Mesendoderm (in vitro differentiated cells): ENCODE results near the gene ESYT1.

Source experiments
- DNase-seq: peaks from one replicate; pipeline ENCODE4 v3.0.0; 2013
- H2AK5ac ChIP-seq: 2 replicates; pipeline ENCODE4 v1.6.1; 2013; ENCODE audit warnings: low read length, inconsistent platforms
- H2BK120ac ChIP-seq: 2 replicates; pipeline ENCODE4 v1.6.1; 2013; ENCODE audit warnings: low read depth, mild to moderate bottlenecking, low read length, moderate library complexity, mixed read lengths
- H2BK15ac ChIP-seq: replicated peaks from 2 replicates; pipeline ENCODE4 v1.6.1; 2013; ENCODE audit warnings: low read depth, mild to moderate bottlenecking, moderate library complexity
- H2BK5ac ChIP-seq: 2 replicates; pipeline ENCODE4 v1.6.1; 2013; ENCODE audit warnings: low read length, inconsistent platforms
- H3K18ac ChIP-seq: 2 replicates; pipeline ENCODE4 v1.6.1; 2013; ENCODE audit warnings: mild to moderate bottlenecking, low read length, mixed read lengths
- H3K23ac ChIP-seq: one replicate; pipeline ENCODE4 v1.6.1; 2013; ENCODE audit warnings: low read length
- H3K27ac ChIP-seq: 2 replicates; pipeline ENCODE4 v1.5.1; 2013; ENCODE audit warnings: low read depth, mild to moderate bottlenecking, inconsistent platforms, low read length, moderate library complexity
- H3K27me3 ChIP-seq: 2 replicates; pipeline ENCODE4 v1.6.1; 2013; ENCODE audit warnings: low read length, control low read depth, mild to moderate bottlenecking, inconsistent platforms; ENCODE audit not compliant: insufficient read depth, poor library complexity
- H3K36me3 ChIP-seq: 2 replicates; pipeline ENCODE4 v1.6.1; 2013; ENCODE audit warnings: low read length, inconsistent platforms; ENCODE audit not compliant: control insufficient read depth, insufficient read depth
- H3K4ac ChIP-seq: one replicate; pipeline ENCODE4 v1.6.1; 2013; ENCODE audit warnings: low read depth, mild to moderate bottlenecking, low read length, moderate library complexity
- H3K4me1 ChIP-seq: 2 replicates; pipeline ENCODE4 v1.6.1; 2013; ENCODE audit warnings: low read depth, low read length, inconsistent platforms; ENCODE audit not compliant: control insufficient read depth
- H3K4me2 ChIP-seq: 2 replicates; pipeline ENCODE4 v1.6.1; 2013; ENCODE audit warnings: low read length
- H3K4me3 ChIP-seq: 2 replicates; pipeline ENCODE4 v1.5.1; 2013; ENCODE audit warnings: mild to moderate bottlenecking, low read length
- H3K56ac ChIP-seq: one replicate; pipeline ENCODE4 v1.6.1; 2013; ENCODE audit warnings: low read length
- H3K79me1 ChIP-seq: 2 replicates; pipeline ENCODE4 v1.6.1; 2013; ENCODE audit warnings: low read length, inconsistent platforms
- H3K79me2 ChIP-seq: 2 replicates; pipeline ENCODE4 v1.6.1; 2013; ENCODE audit warnings: mild to moderate bottlenecking, low read length; ENCODE audit not compliant: control insufficient read depth, insufficient read depth
- H3K9ac ChIP-seq: 2 replicates; pipeline ENCODE4 v1.6.1; 2013; ENCODE audit warnings: low read length, inconsistent platforms
- H4K5ac ChIP-seq: one replicate; pipeline ENCODE4 v1.6.1; 2013; ENCODE audit warnings: low read length
- H4K8ac ChIP-seq: one replicate; pipeline ENCODE4 v1.6.1; 2013; ENCODE audit warnings: low read depth, mild to moderate bottlenecking, control low read depth, low read length, moderate library complexity
- WGBS: extraction: QIAGEN DNeasy Blood & Tissue Kit; methylation state at CpG from one replicate; pipeline ENCODE4 v1.1.7; 2013; ENCODE audit warnings: low lambda C conversion rate, missing lambda C conversion rate; ENCODE audit not compliant: insufficient coverage; ENCODE audit errors: extremely low coverage; 5-methylcytosine and 5-hydroxymethylcytosine counted together

ESYT1 gene

DNA sequence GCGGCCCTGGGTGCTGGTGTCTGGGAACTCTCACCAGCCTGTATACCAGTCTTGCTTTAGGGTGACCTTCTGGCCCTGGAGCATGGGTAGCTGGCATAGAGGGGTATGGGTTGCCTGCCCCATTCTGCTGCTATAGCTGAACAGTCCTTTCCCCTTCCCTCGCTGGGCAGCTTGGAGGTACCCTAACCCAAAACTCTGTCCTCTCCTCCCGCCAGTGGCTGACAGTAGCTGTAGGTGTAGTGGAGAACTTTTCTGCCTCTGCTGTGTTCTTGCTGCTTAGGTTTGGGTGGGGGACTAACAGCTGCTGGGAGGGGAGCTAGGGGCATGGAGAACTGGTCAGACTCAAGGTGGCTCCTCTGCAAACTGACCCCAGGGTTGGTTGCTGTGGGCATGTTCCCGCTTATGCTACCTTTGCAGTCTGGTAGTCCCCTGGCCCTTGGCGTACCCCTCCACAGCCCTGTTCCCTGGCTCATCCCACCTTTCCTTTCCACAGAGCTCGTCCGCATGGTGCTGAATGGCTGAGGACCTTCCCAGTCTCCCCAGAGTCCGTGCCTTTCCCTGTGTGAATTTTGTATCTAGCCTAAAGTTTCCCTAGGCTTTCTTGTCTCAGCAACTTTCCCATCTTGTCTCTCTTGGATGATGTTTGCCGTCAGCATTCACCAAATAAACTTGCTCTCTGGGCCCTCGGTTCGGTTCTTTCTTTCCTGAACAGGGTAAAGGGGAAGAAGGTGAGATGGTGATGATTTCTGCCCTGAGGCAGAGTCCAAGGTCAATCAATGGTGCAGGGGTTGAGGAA lies 33.0 kb downstream of the ESYT1 start:
- Histone ChIP-seq H3K4me1 (peaks cover 17% of the 10 kb centered on the region), H2AK5ac (no peak overlapping the region), H2BK5ac (no peak overlapping the region), H3K9ac (peak overlapping the region; percentile 37), H3K4ac (no peak overlapping the region), H3K36me3 (peaks cover 14% of the 10 kb centered on the region), H3K79me1 (peaks cover 10% of the 10 kb centered on the region), H4K8ac (no peak overlapping the region), H2BK120ac (no peak overlapping the region), H3K4me2 (peak overlapping the region; percentile 15), H3K23ac (no peak overlapping the region), H2BK15ac (no peak overlapping the region), H3K79me2 (peaks cover 28% of the 10 kb centered on the region), H3K27ac (no peak overlapping the region), H3K4me3 (no peak overlapping the region), H3K27me3 (no peaks in the 10 kb centered on the region), H3K56ac (peak overlapping the region; percentile 35), H3K18ac (no peak overlapping the region), H4K5ac (no peak overlapping the region)
- WGBS: no CpG with 5 or more reads among the region's 11 CpGs
- DNase-seq: peak; percentile 3

DNA sequence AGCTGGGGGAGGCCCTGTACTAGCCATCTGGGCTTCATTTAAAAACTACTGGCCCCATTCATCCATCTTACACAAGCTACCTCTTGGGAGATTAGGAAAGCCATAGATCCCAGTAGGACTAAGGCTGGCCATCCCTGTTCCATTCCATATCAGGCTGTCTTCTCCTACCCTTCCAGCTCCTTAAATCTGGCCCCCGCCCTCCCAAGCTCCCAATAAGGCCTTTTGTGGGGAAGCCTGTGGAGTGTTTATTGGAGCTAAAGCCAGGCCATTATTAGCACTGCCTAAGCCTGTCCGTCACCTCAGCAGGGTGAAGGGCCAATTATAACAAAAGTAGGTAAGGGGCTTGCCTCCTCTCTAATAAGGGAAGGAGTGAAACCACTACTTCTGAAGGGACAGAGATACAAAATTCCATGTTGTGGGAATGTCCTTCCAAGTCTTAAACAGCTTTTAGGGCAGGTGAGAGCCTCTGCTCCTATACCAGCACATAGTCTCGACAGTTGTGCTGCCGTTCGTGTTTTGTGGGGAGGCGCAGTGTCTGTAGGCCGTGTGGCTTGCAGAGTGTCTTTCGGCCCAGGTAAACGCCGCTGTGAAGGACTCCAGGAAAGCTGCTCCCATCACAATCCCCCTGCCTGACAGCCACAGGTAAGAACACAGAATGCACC lies 33.8 kb downstream of the ESYT1 start:
- Histone ChIP-seq H3K36me3 (peaks cover 14% of the 10 kb centered on the region), H3K4me3 (no peak overlapping the region), H3K27me3 (no peaks in the 10 kb centered on the region), H3K4me2 (no peak overlapping the region), H2BK5ac (no peak overlapping the region), H4K5ac (no peak overlapping the region), H2AK5ac (no peak overlapping the region), H3K79me2 (peaks cover 28% of the 10 kb centered on the region), H3K23ac (no peak overlapping the region), H3K18ac (no peak overlapping the region), H2BK15ac (no peak overlapping the region), H3K9ac (peak overlapping the region; percentile 4), H3K4ac (no peak overlapping the region), H2BK120ac (no peak overlapping the region), H3K27ac (no peak overlapping the region), H4K8ac (no peak overlapping the region), H3K56ac (peak overlapping the region; percentile 17), H3K79me1 (peaks cover 10% of the 10 kb centered on the region), H3K4me1 (peaks cover 17% of the 10 kb centered on the region)
- no CpG with 5 or more reads among the region's 10 CpGs for WGBS
- peak; percentile 19 for DNase-seq

DNA sequence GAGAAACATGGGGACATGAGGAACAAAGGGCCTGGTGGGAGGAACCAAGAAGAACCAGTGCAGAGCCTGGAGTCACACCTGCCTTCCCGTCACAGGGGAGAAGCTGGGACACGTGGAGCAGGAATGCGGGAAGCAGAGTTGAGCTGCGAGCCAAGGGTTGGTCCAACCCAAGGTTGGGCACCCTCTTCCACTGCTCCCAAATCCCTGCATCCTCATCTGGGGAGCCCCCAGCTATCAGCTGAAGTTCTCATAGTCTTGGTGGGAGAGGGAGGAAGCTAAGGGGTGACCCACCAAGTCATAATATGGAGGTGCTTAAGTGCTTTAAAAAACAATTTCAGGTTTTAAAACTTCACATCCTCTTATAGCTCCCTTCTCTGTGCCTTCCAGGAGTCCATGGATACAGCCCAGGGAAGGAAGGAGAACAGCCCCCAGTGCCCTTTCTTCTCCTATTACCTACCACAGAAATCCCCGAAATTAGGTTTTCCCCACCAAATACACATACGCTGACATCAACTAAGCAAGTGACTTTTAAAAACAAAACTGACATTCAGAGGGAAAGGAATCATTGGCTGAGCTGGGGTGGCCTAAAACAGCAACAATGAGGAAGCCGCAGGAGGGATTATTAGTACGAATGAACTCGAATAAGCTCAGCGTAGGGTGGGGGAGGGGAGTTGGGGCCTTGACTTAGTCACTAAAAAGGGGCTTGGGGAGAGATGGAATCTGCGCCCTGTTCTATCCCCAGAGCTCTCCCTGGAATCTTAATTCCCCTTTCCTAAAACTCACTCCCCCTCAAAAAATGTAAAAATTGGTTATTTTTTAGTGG lies 34.6 kb downstream of the ESYT1 start:
- H3K4me1 ChIP-seq: peaks cover 17% of the 10 kb centered on the region
- H3K27me3 ChIP-seq: no peaks in the 10 kb centered on the region
- H3K23ac ChIP-seq: no peak overlapping the region
- peak overlapping the region; percentile 18 for H3K9ac ChIP-seq
- peak overlapping the region; percentile 10 for H3K56ac ChIP-seq
- H2BK5ac ChIP-seq: no peak overlapping the region
- H3K4me2 ChIP-seq: no peak overlapping the region
- H4K5ac ChIP-seq: no peak overlapping the region
- H2BK15ac ChIP-seq: no peak overlapping the region
- H4K8ac ChIP-seq: no peak overlapping the region
- H2BK120ac ChIP-seq: no peak overlapping the region
- H3K18ac ChIP-seq: no peak overlapping the region
- H3K4me3 ChIP-seq: no peak overlapping the region
- WGBS: no CpG with 5 or more reads among the region's 11 CpGs
- peaks cover 16% of the 10 kb centered on the region for H3K36me3 ChIP-seq
- no peak overlapping the region for H2AK5ac ChIP-seq
- DNase-seq: peak; percentile 58
- peaks cover 10% of the 10 kb centered on the region for H3K79me1 ChIP-seq
- no peak overlapping the region for H3K4ac ChIP-seq
- peaks cover 28% of the 10 kb centered on the region for H3K79me2 ChIP-seq
- H3K27ac ChIP-seq: no peak overlapping the region

DNA sequence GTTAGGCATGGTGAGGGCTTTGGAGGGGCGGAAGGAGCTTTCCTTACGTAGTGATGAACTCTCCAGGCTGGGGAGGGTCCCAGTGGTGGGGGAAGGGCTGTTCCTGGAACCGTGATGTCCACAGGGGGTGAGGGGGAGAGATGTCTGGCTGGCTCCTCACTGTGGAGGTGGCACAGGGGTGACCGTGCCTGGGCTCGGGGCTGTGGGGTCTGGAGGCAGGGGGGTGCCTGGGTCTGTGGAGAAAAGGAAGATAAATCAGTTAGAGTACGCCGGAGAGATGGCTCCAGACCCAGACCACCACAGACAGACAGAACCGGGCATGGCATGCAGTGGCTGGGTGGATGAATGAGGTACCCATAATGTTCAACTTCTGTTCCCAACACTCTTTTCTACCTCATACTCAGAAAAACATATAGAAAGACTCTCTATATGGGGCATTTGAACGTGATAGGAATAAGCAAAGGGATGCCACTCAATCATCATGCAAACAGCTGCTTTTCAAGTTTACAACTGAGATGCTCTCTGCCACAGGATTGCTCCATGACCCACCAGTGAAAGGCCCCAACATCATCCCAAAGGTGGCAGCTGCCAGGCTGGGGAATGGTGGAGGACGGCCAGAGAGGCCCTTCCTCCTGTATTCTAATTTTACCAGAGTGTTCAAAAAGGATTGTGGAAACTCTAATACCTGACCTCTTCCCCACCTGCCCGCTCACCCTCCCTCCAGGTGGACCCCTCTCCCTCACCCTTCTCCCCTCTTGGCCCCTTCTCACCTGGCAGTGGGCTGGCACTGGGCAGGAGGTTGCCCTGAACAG lies 35.7 kb downstream of the ESYT1 start:
- no peak overlapping the region for H3K18ac ChIP-seq
- peaks cover 9% of the 10 kb centered on the region for H3K79me1 ChIP-seq
- H2BK15ac ChIP-seq: no peak overlapping the region
- H3K27ac ChIP-seq: no peak overlapping the region
- no peak overlapping the region for H3K9ac ChIP-seq
- peaks cover 18% of the 10 kb centered on the region for H3K36me3 ChIP-seq
- no peak for DNase-seq
- no peak overlapping the region for H4K5ac ChIP-seq
- no peak overlapping the region for H3K56ac ChIP-seq
- no peak overlapping the region for H3K4ac ChIP-seq
- H3K4me3 ChIP-seq: no peak overlapping the region
- H3K27me3 ChIP-seq: no peaks in the 10 kb centered on the region
- no peak overlapping the region for H2BK5ac ChIP-seq
- H2BK120ac ChIP-seq: no peak overlapping the region
- H3K79me2 ChIP-seq: peaks cover 22% of the 10 kb centered on the region
- peaks cover 17% of the 10 kb centered on the region for H3K4me1 ChIP-seq
- no peak overlapping the region for H3K4me2 ChIP-seq
- H3K23ac ChIP-seq: no peak overlapping the region
- no peak overlapping the region for H2AK5ac ChIP-seq
- H4K8ac ChIP-seq: no peak overlapping the region
- no CpG with 5 or more reads among the region's 11 CpGs for WGBS

DNA sequence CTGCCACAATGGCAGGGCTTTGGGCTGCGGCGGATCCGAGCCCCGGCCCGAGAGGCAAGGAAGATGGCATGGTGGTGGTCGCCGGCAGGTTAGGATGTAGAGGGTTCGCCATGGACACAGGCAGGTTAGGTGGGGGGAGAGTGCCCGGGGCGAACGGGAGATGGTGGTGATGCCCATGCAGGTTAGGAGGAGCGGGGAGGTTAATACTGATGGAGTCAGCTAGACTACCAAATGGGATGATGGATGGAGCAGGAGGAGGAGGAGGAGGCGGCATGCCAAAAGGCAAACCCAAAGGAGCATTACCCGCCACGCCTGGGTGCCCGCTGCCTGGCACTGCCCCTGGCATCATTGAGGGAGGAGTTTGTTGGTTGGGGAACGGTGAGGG lies 36.3 kb downstream of the ESYT1 start:
- H2BK120ac ChIP-seq: no peak overlapping the region
- H3K4me3 ChIP-seq: no peak overlapping the region
- H2AK5ac ChIP-seq: no peak overlapping the region
- H3K9ac ChIP-seq: no peak overlapping the region
- no peak overlapping the region for H3K4ac ChIP-seq
- no peak overlapping the region for H4K8ac ChIP-seq
- no peak overlapping the region for H2BK5ac ChIP-seq
- H4K5ac ChIP-seq: no peak overlapping the region
- H3K79me1 ChIP-seq: peaks cover 7% of the 10 kb centered on the region
- H3K27ac ChIP-seq: no peak overlapping the region
- no CpG with 5 or more reads among the region's 17 CpGs for WGBS
- no peak for DNase-seq
- peaks cover 18% of the 10 kb centered on the region for H3K36me3 ChIP-seq
- H3K4me2 ChIP-seq: no peak overlapping the region
- H3K23ac ChIP-seq: no peak overlapping the region
- H3K18ac ChIP-seq: no peak overlapping the region
- no peak overlapping the region for H3K56ac ChIP-seq
- no peaks in the 10 kb centered on the region for H3K27me3 ChIP-seq
- peaks cover 16% of the 10 kb centered on the region for H3K79me2 ChIP-seq
- no peak overlapping the region for H2BK15ac ChIP-seq
- H3K4me1 ChIP-seq: peaks cover 17% of the 10 kb centered on the region
